Measurements from ENCODE around the gene IGF2R.

IGF2R gene

DNA sequence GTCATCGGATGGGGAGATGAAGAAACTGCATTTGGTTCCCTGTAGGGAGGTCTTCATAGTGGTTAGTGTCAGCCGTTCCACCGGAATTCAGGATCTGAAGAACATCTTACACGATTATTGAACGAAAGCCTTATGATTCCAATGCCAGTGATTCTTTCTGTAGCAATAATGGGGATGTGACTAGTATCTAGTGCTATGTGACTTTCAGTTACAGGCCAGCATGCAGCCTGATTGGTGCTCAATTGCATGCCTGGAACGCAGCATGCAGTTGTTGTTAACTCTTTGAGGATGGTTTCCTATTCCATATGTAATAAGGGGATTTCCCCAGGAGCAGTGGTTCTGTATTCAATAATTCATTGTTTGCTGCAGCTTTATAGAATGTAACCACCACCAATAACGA lies 81.1 kb downstream of the IGF2R start:
- DNase-seq, result no peak

DNA sequence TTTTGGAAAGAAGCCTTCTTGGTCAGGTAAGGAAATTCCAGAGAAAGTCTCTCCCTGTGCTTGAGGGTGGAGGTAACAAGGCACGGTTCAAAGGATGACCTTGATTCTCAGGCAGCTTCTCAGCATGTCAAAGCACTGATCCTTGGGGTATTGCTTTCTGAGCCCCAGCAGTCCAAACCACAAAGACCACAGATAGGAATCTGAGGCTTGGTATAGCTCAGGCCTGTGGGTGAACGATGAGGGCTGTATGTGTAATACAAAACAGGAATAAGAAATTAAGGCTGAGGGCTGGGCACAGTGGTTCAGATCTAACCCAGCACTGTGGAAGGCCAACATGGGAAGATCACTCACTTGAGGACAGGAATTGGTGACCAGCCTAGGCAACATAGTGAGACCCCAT lies 82.5 kb downstream of the IGF2R start:
- peak; percentile 86 for DNase-seq

DNA sequence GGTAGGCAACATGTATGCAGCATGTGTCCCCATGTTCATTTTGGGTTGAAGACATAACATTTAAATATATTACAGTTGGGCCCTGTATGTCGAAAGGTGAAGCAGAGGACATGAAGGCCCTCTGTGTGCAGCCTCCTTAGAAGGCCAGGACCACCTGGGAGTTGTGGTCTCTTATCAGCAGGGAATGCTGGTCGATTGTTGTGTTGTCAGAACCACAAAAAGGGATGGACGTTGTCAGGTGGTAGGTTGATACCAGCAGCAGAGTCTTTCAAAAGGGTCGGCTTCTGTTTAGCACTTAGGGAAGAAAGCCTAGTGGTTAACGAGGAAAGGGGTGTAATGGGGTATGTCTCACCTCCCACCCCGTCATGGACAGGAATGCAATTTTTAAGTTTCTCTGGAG lies 85.4 kb downstream of the IGF2R start:
- no peak for DNase-seq

- DNase-seq, result no peak
Measured at GRCh38 chr6:160054913-160055312, 86.0 kb downstream of the IGF2R start.

- DNase-seq, result no peak
Measured at GRCh38 chr6:160055378-160055777, 86.5 kb downstream of the IGF2R start.

- DNase-seq, result no peak
Measured at GRCh38 chr6:160055813-160056212, 86.9 kb downstream of the IGF2R start.

- no peak for DNase-seq
Measured at GRCh38 chr6:160057080-160057479, 88.2 kb downstream of the IGF2R start.

DNA sequence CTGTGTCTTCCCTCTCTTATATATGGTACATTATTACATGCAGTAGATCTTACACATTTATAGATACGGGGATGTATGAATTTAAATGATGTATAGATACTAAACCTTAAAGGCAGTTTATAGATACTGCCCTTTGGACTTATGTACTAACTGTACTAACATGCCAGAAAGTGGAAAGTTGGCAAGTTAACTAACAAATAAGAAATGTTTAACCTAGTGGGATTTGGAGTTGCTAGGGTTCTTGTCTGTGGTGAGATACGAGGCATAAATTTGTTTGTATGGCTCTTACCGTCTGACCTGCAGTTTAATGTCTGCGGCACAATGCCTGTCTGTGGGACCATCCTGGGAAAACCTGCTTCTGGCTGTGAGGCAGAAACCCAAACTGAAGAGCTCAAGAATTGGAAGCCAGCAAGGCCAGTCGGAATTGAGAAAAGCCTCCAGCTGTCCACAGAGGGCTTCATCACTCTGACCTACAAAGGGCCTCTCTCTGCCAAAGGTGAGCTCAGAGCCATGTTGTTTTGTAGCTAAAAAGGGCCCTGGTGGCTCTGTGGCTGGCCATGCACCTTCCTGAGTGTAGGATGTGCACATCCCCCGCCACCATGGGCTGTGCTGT lies 89.8 kb downstream of the IGF2R start:
- DNase-seq, result no peak

- DNase-seq, result no peak
Measured at GRCh38 chr6:160060221-160060620, 91.3 kb downstream of the IGF2R start.

GRCh38 chr6:160060920-160061447 lies 92.1 kb downstream of the IGF2R start:
- DNase-seq, result no peak

- DNase-seq, result no peak
Measured at GRCh38 chr6:160063771-160064413, 95.0 kb downstream of the IGF2R start.

- no peak for DNase-seq
Measured at GRCh38 chr6:160065200-160065599, 96.3 kb downstream of the IGF2R start.

GRCh38 chr6:160067564-160067963 lies 98.7 kb downstream of the IGF2R start:
- no peak for DNase-seq

DNA sequence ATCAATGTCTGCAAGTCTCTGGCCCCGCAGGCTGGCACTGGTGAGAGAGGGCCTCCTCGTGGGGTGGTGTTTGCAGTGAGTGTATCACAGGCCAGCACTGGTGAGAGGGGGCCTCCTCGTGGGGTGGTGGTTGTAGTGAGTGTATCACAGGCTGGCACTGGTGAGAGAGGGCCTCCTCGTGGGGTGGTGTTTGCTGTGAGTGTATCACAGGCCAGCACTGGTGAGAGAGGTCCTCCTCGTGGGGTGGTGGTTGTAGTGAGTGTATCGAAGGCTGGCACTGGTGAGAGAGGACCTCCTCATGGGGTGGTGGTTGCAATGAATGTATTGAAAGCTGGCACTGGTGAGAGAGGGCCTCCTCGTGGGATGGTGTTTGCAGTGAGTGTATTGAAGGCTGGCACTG lies 99.5 kb downstream of the IGF2R start:
- no peak for DNase-seq

DNA sequence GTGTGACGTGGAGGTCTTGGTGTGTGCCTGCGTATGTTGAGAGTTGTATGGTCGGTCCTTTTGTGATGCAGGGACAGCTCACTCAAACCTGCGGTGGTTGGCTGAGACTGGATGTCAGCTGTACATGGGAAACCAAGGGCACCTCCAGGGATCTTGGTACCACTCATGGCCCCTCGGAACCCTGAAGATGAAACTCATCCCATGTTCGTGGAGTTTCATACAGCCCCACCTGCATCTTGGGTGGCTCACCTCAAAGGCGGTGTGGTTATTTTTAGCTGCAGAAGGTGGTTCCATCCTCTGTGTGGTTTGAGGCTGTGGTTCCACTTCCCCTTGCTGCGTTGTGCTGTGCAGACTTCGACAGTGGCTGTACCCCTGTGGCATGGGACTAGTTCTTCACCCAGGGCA lies 100.2 kb downstream of the IGF2R start:
- DNase-seq, result no peak

- DNase-seq, result no peak
Measured at GRCh38 chr6:160069459-160069858, 100.6 kb downstream of the IGF2R start.

DNA sequence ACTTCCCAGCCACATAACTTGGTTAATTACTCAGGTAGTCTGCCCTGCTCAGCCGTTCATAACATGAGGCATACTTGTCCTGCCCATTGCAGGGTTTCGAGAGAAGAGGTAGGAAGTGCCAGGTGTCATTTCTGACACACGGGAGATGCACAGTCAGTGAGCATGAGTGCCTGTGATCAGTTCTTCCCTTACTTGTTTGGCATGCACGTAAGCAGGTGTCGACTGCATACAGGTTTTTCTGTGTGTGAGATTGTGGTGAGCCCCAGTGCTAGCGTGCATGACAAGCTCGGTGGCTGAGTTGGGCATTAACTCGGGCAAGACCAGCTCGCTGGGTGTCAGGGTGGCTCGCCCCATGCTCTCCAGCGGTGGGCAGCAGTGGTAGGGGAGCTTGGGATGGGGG lies 101.5 kb downstream of the IGF2R start:
- DNase-seq, result no peak

GRCh38 chr6:160070831-160071230 lies 101.9 kb downstream of the IGF2R start:
- no peak for DNase-seq

GRCh38 chr6:160071805-160072690 lies 103.2 kb downstream of the IGF2R start:
- DNase-seq, result peak; percentile 36

DNA sequence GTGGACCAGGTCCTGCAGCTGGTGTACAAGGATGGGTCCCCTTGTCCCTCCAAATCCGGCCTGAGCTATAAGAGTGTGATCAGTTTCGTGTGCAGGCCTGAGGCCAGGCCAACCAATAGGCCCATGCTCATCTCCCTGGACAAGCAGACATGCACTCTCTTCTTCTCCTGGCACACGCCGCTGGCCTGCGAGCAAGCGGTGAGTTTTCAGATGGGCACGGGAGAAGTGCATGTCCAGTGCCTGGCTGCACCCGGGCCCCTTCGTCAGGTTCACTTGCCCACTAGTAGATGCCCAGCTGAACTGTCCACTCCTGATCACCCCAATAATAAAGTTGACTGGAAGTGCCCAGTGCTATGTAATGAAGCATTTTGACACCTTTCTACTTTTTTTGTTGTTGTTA lies 104.4 kb downstream of the IGF2R start:
- DNase-seq, result no peak

GRCh38 chr6:160076009-160076408 lies 107.1 kb downstream of the IGF2R start:
- no peak for DNase-seq

DNA sequence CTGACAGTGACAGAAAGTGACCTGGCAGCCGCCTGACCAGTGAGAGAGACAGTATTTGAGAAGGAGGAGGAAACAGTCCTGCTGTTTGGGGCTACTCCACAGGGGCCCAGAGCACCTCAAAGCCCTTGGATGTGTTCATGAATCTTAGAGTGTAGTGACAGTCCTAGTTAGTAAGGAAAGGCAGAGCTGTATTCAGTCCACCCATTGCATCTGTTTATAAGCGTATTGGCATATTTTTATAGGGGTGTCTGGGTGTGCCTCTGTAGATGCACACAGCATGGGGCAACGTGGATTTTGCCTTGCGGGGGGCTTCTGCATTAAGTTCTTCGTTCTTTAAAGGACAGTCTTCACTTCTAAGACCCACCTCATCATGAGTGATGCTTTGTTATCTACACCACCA lies 108.1 kb downstream of the IGF2R start:
- DNase-seq, result no peak

DNA sequence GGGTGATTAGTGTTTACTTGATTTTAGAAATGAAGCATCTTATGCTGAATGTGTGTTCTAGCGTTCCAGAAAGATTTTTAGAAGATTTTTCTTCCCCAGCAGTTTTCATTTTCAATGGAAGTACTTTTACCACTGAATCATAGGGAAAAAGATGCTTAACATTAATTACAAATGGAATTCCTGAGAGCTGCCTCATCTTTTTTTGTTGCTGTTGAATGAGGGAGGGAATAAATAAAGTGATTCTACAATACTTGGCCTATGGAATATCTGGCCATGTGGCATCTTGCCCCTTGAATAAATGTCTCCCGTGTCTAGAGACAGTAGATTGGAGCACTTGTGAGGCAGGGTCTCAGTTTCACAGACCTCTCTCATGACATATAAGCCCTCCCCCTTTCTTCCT lies 108.6 kb downstream of the IGF2R start:
- DNase-seq, result no peak

All from hematopoietic multipotent progenitor cell treated with erythropoietin and hydrocortisone succinate and interleukin-3 and kit ligand, for 6 days (in vitro differentiated cells).